ENCODE measurements around the gene ANKRD13B. TPM values are rescaled to one million over a fixed set of nuclear protein-coding genes. Genes with fewer than 3 reads are reported as not detected.

The ANKRD13B gene
- polyA plus RNA-seq, 1 experiment: 2.5 TPM

- ChIA-PET POLR2A (no interaction called here), CTCF (no interaction called here)
- no peak overlapping the region for H3K27ac ChIP-seq (ENCODE audit: low read depth, low read length)
- no peak overlapping the region for H3K4me3 ChIP-seq (ENCODE audit: low read depth, low read length)
- TF ChIP-seq CTCF (IDR thresholded peaks at IDR 0.05; ENCODE audit: low read depth, low read length): no peak
- no peaks in the 10 kb centered on the region for H3K9me3 ChIP-seq (ENCODE audit: control insufficient read depth, insufficient read depth, low read length)
- H3K27me3 ChIP-seq (ENCODE audit: control insufficient read depth, insufficient read depth, low read length): no peaks in the 10 kb centered on the region
- DNase-seq (ENCODE audit: low read depth, low spot score): no peak
These were observed 33.3 kb upstream of the ANKRD13B start for GRCh38 chr17:29559640-29560039.

DNA sequence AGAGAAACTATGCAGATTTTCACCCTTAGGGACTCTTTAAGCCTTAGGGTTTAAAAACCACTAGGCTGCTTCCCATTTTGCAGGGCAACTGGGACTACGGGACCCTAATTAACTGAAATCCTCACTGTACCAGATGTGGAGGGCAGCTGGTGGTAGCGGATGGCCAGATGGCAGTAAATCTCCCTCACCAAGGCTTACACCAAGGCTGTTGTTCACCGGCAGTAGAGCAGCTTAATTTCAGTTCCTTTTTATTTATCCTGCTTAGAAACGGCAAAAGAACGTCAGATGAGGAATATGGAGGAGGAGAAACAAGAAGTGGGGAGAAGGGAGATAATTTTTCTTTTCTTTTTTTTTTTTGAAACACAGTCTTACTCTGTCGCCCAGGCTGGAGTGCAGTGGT lies 32.6 kb upstream of the ANKRD13B start:
- no peaks in the 10 kb centered on the region for H3K27me3 ChIP-seq (ENCODE audit: control insufficient read depth, insufficient read depth, low read length)
- no peak overlapping the region for H3K27ac ChIP-seq (ENCODE audit: low read depth, low read length)
- POLR2A ChIA-PET: no interaction called here
- CTCF ChIA-PET: interaction anchor here (1.5 kb wide), 1 partner anchor 191 kb away, joined by 7 read pairs; no protein-coding TSS in a partner anchor
- no peak overlapping the region for H3K4me3 ChIP-seq (ENCODE audit: low read depth, low read length)
- TF ChIP-seq CTCF (IDR thresholded peaks at IDR 0.05; ENCODE audit: low read depth, low read length): no peak
- H3K9me3 ChIP-seq (ENCODE audit: control insufficient read depth, insufficient read depth, low read length): no peaks in the 10 kb centered on the region
- no peak for DNase-seq (ENCODE audit: low read depth, low spot score)

DNA sequence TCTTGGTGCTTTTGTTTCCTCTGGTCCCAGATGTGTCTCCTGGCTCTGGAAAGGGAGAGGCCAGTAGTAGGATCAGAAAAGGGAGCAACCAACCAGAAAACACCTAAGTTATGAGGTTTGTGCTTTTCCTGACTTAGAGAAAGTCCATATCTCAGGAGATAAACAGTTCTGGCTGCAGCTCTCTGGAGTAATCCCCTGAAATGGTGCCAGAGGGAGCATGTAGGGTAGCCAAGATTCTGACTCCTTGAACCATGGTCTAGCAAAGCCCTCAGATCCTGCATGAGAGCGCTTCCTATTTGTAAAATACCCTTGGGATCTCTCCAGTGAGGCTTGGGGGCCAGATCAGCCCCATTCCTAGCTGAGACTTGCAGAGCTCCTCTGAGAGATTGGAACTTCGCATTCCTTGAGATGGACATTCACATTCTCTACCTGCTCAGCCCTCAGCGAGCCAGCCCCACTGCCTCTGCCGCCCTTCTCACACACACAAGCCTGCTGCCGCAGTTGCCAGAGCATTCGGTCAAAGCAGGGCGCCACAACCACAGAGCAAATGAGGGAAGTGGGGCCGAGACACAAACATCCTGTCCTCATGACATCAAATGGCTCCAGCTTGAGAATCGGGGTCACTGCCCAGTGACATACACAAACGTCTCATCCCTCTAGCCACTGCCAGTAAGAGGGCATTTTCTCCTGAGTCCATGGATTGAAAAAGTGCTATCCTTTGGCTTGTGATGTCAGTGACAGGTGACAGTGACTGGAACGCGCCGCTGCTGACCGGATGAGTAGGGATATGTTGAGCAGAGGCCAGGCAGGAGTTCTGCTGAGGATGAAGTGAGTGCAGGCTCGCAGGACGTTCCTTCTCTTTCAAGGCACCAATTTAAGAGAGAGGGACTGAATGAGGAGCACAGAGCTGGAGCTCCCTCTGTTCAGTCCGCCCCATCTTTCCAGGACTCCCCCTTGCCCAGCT lies 31.1 kb upstream of the ANKRD13B start:
- no peak overlapping the region for H3K27ac ChIP-seq (ENCODE audit: low read depth, low read length)
- no peaks in the 10 kb centered on the region for H3K9me3 ChIP-seq (ENCODE audit: control insufficient read depth, insufficient read depth, low read length)
- ChIA-PET CTCF (interaction anchor here (0.6 to 1.5 kb wide), 2 partner anchors 192 to 413 kb away, joined by 3 to 7 read pairs; no protein-coding TSS in a partner anchor), POLR2A (no interaction called here)
- no peak for TF ChIP-seq CTCF (IDR thresholded peaks at IDR 0.05; ENCODE audit: low read depth, low read length)
- no peaks in the 10 kb centered on the region for H3K27me3 ChIP-seq (ENCODE audit: control insufficient read depth, insufficient read depth, low read length)
- H3K4me3 ChIP-seq (ENCODE audit: low read depth, low read length): no peak overlapping the region
- no peak for DNase-seq (ENCODE audit: low read depth, low spot score)

DNA sequence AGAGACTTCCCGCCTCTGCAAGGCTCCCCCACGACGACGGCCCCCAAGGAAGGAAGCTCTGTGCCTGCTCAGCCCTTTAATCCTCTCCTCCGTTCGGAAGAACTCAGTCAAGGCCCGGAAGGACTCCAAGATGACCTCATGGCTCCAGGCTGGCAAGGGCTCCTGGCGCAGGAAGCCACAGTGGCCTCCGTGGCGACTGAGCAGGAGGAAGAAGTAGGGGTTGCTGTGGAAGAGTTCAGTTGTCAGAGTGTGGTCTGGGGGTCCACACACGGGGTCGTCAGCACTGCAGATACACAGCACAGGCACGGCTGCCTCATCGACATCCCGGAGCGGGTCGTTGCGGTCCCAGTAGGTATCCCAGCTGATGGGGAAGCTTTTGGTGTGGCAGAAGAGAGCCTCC lies 30.3 kb upstream of the ANKRD13B start:
- Histone ChIP-seq H3K4me3 (ENCODE audit: low read depth, low read length) (no peak overlapping the region), H3K9me3 (ENCODE audit: control insufficient read depth, insufficient read depth, low read length) (no peaks in the 10 kb centered on the region), H3K27ac (ENCODE audit: low read depth, low read length) (no peak overlapping the region), H3K27me3 (ENCODE audit: control insufficient read depth, insufficient read depth, low read length) (no peaks in the 10 kb centered on the region)
- ChIA-PET CTCF (no interaction called here), POLR2A (no interaction called here)
- TF ChIP-seq CTCF (IDR thresholded peaks at IDR 0.05; ENCODE audit: low read depth, low read length): no peak
- DNase-seq (ENCODE audit: low read depth, low spot score): no peak

DNA sequence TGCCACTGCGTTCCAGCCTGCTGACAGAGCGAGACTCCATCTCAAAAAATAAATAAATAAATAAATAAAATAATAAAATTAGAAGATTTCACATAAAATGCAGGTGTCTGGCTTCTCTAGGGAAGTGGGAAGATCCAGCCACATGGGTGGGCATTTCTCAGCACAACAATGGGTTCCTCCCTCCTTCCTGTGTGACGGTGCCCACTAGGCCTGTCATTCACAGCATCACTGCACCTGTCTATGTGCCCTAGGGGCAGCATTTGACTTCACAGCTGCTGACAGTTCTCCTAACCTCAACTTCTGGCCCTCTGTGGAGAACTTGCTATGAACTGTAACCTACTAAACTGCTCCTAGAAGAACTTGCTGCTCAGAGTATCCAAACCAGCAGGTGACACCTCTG lies 29.1 kb upstream of the ANKRD13B start:
- POLR2A ChIA-PET: interaction anchor here (1.2 kb wide), 1 partner anchor 53 kb away, joined by 3 read pairs; no protein-coding TSS in a partner anchor
- DNase-seq (ENCODE audit: low read depth, low spot score): no peak
- H3K9me3 ChIP-seq (ENCODE audit: control insufficient read depth, insufficient read depth, low read length): no peaks in the 10 kb centered on the region
- TF ChIP-seq CTCF (IDR thresholded peaks at IDR 0.05; ENCODE audit: low read depth, low read length): no peak
- H3K27ac ChIP-seq (ENCODE audit: low read depth, low read length): no peak overlapping the region
- no peak overlapping the region for H3K4me3 ChIP-seq (ENCODE audit: low read depth, low read length)
- CTCF ChIA-PET: interaction anchor here (0.6 to 1.4 kb wide), 3 partner anchors 9 to 446 kb away, joined by 3 to 5 read pairs (median 3); no protein-coding TSS in a partner anchor
- H3K27me3 ChIP-seq (ENCODE audit: control insufficient read depth, insufficient read depth, low read length): no peaks in the 10 kb centered on the region
